ENCODE data around the gene POU2AF2.
"Not testable (repeated sequence)": the region's sequence is repeated elsewhere in the genome, so short reads cannot be mapped to it uniquely, and the experiment has no call there.

The POU2AF2 gene, protein sequence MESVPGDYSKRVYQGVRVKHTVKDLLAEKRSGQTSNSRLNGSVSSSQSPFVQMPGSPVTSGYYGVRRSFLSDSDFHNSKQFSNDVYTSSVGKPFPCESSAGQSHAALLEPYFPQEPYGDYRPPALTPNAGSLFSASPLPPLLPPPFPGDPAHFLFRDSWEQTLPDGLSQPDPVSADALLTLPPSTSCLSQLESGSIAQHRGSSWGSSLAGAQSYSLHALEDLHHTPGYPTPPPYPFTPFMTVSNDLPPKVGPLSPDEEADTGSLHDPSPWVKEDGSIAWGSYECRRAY

DNA sequence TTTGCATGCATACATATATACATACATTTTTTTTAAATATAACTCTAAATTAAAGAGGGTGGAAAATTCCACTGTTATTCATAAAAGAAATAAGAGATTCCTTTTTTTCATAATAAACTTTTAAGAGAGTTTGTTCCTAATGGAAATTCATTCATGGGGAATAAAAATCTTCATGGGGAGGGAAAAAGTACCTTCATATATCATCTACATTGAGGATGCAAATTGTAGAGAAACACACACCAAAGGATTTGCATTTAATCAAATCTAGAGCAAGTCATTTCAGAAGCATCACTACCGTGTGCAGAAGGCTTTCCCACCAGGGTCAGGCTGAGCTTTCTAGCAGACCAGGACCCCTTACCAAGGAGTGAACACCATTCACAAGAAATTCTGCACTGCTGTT lies at the start of gene POU2AF2:
POU2AF2 (plus strand) TSS at position 301 of the 400 bp plus-strand sequence. CDS start 129 bp downstream, outside the sequence.
- DNase-seq, result no peak

- DNase-seq, result no peak
Measured at GRCh38 chr11:111200010-111200534, 45.5 kb upstream of the POU2AF2 start.

DNA sequence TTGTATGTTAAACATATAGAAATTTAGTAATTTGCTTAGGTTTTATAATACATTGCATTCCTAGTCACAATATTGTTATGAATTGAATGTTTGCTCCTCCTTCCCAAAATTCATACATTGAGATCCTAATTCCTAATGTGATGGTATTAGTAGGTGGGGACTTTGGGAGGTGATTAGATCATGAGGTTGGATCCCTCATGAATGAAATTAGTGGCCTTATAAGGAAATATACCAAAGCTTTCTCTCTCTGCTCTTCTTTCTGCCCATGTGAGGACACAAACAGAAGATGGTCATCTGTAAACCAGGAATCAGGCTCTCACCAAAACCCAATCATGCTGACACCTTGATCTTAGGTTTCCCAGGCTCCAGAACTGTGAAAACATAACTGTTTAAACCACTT lies 41.3 kb upstream of the POU2AF2 start:
- no peak for DNase-seq

DNA sequence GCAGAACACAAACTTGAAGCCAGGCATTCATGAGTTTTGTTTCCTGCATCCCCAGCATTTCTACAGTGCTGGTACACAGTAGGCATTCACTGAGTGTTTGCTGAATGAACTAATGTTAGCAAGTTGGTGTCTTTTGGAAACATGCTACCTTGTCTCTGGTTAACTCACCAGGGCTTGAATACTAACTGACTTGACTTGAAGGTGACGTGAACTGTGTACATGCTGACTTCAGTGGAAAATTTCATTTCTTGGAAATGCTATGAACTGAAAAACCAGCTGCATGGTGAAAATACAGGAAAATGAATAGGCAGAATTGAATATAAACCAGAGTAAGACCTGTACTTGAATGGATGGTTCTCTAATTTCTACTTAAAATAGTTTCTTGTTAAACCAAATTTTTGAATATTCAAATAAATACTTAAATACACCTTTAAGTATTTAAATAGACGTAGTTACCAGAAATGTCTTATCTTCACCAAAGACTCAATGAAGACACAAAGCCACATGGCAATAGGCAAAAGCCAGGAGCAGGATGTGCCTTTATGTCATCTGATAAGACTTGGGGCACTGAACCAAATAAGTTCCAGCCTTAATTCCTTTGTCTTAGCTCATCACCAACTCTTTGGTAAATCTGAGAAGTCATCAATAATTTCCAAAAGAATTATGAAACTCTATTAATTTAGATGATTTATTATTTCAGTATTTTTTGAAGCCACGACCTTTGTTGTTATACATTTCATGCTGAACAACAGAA lies 39.7 kb upstream of the POU2AF2 start:
- DNase-seq, result no peak

- DNase-seq, result no peak
Measured at GRCh38 chr11:111206472-111206871, 39.1 kb upstream of the POU2AF2 start.

DNA sequence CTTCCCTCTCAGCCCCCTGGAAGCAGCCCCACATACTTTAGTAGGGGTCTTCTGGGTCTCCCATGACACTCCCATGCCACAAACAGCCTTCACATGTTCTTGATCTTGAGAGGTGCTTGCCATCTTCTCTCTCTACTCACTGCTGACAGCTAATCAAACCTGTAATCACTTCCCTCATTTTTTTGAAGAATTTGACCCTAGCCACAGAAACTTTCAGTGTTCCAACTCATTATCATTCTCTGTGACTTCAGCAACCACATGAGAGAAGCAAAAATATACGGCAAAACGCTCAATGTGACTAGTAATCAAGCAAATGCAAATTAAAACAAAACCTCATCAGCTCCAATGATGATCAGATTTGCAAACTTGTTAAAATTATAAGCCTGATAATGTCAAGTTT lies 38.3 kb upstream of the POU2AF2 start:
- no peak for DNase-seq

GRCh38 chr11:111209543-111210355 lies 35.8 kb upstream of the POU2AF2 start:
- DNase-seq, result no peak

- no peak for DNase-seq
Measured at GRCh38 chr11:111213256-111213655, 32.3 kb upstream of the POU2AF2 start.

GRCh38 chr11:111220721-111221120 lies 24.8 kb upstream of the POU2AF2 start:
- DNase-seq, result no peak

GRCh38 chr11:111221208-111221607 lies 24.3 kb upstream of the POU2AF2 start:
- no peak for DNase-seq

DNA sequence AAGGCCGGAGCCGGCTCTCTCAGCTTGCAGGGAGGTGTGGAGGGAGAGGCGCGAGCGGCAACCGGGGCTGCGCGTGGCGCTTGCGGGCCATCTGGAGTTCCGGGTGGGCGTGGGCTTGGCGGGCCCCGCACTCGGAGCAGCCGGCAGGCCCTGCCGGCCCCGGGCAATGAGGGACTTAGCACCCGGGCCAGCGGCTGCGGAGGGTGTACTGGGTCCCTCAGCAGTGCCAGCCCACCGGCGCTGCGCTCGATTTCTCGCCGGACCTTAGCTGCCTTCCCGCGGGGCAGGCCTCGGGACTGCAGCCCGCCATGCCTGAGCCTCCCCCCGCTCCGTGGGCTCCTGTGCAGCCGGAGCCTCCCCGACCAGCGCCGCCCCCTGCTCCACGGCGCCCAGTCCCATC lies 23.6 kb upstream of the POU2AF2 start:
- not testable (repeated sequence) for DNase-seq

DNA sequence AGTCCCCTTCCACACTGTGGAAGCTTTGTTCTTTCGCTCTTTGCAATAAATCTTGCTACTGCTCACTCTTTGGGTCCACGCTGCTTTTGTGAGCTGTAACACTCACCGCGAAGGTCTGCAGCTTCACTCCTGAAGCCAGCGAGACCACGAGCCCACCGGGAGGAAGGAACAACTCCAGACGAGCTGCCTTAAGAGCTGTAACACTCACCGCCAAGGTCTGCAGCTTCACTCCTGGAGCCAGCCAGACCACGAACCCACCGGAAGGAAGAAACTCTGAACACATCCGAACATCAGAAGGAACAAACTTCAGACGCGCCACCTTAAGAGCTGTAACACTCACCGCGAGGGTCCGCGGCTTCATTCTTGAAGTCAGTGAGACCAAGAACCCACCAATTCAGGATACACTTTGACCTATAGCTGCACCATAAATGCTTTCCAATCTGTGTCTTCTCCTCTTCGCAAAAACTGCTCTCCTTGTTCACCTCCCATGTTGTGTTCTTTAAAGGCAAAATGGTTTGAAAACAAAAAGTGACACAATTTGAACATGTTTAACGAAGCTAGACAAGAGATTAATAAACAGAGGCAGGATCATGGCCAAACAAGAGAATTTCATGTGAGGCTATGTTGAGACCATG lies 22.6 kb upstream of the POU2AF2 start:
- DNase-seq, result not testable (repeated sequence)

GRCh38 chr11:111225881-111226280 lies 19.6 kb upstream of the POU2AF2 start:
- DNase-seq, result no peak

DNA sequence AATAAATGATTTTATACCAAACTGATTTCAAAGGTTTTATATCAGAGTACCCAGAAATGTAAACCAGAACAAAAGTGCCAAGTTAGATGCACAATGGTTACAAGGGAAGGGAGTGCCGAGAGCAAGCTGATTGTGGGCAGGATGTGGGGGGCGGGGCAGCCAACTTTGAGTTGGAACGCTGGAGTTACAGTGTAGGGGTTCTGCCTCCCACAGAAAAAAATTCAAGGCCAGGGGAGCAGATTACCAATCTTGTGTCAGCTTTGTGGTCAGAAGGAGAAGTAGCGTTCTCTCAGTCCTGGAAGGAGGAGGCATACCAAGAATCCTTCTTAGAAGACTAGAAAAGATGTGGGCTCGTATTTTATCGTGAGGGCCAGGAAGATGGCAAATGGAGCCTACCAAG lies 15.9 kb upstream of the POU2AF2 start:
- DNase-seq, result no peak

DNA sequence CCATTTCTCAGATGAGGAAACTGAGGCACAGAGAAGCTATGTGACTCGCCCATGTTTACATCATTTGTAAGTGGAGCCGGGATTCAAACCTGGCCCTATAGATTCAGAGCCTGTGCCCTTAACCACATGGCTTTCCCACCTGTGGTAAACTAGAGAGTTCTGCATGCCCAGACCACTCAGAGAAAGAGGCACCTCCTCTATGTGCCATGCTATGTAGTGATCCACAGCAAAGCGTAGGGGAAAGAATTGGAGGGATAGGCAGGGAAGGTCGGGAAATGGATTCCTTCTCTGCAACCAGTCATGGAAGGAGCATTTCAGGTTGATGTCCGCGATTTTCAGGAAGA lies 15.4 kb upstream of the POU2AF2 start:
- no peak for DNase-seq

- DNase-seq, result no peak
Measured at GRCh38 chr11:111231836-111232235, 13.7 kb upstream of the POU2AF2 start.

GRCh38 chr11:111236383-111236782 lies 9.1 kb upstream of the POU2AF2 start:
- no peak for DNase-seq

DNA sequence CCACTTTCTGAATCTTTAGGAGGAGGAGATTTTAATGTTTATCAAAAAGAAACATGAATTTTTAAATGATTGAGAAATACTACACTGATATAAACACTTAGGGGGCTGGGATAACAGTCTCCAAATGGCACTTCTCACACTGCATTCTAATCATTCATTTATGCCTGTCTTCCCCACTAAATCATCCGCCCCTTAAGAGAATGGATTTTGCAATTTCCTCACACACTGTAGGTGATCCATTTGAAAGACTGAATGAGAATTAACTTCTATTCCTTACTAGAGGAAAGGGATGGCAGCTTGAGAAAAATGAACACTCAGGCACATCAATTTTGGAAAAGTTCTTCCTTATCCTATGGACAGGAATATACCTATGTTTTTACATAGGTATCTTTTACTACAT lies 7.6 kb upstream of the POU2AF2 start:
- no peak for DNase-seq

DNA sequence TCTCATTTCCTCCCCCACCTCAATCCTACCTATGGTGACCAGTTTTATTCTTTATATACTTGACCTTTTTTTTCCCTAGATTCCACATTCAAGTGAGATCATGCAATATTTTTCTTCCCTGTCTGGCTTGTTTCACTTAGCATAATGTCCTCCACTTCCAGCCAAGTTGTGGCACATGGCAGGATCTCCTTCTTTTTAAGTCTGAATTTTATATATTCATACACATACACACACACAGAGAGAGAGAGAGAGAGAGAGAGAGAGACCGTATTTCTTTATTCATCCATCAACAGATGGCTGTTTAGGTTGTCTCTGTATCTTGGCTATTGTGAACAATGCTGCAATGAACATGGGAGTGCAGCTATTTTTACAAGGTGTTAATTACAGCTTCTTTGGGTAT lies 1.4 kb downstream of the POU2AF2 start:
- no peak for DNase-seq

DNA sequence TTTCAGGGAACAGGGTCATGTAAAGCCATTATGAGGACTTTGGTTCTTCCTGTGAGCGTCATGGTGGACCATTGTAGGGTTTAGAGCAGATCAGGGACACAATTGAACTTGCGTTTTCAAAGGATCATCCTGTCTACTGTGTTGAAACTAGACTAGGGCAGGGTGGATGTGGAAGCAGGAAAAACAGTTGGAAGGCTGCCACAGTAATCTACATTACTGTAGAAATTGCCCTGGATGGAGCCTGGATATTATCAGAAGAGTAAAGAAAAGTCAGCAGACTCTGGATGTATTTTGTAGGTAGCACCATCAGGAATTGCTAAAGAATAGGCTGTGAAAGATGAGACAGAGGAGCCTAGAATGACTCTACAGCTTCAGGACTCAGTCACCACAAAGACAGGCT lies 5.4 kb downstream of the POU2AF2 start:
- DNase-seq, result no peak

DNA sequence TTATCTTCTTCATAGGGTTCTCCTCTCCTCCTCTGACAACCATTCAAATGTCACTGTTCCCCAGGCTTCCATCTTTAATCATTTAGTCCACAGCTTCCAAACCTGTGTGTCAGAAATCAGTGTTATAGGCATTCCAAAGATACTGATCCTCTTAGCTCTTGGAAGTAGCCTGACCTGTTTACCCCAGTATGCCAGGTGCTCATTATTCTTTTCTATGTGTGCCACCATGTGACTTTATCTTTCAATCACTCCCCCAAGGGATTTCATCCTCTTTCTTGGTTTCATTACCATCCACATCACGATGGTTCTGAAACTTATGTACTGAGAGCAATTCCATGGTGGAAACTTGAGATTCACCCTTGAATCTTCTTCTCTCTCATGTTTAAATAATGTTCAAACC lies 7.6 kb downstream of the POU2AF2 start:
- no peak for DNase-seq

DNA sequence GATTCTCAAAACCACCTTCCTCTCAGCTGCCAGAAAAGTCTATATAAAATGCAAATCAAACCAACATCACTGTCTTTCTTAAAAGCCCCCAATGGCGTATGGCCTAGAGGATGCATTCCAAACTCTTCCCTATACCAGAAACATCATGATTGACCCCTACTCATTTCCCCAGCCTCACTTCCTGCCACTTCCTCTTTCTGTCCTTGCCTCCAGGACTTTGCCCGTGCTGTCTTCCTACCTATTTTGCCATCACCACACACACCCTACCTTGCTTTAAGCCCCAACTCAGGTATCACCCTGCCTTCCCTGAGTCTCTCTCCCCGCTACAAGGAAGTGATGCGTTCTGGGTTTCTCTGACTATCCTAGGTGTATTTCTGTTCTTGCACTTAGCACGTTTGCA lies 8.1 kb downstream of the POU2AF2 start:
- DNase-seq, result no peak

DNA sequence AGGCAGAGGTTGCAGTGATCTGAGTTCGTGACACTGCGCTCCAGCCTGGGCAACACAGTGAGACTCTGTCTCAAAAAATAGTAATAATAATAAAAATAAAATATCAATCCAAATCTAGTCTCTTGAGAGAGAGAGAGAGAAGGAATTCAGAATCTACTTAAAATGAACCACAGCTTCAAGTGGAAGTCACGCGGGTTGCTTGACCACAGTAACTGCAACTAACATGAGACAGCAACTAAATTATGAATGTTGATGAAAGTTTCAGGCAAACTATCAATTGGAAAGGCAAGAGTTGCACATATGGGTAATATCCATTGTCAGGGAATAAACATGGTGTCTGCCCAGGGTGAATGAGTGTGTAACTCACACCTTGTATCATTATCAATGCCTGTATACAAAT lies 12.5 kb downstream of the POU2AF2 start:
- no peak for DNase-seq
